ENCODE measurements around the gene ETFBKMT. TPM values are rescaled to one million over a fixed set of nuclear protein-coding genes. Genes with fewer than 3 reads are reported as not detected.
"Not testable (repeated sequence)": the region's sequence is repeated elsewhere in the genome, so short reads cannot be mapped to it uniquely, and the experiment has no call there.

Gene ETFBKMT
- polyA plus RNA-seq, 3 donors = 4.8 to 5.3 (median 5.2) TPM

DNA sequence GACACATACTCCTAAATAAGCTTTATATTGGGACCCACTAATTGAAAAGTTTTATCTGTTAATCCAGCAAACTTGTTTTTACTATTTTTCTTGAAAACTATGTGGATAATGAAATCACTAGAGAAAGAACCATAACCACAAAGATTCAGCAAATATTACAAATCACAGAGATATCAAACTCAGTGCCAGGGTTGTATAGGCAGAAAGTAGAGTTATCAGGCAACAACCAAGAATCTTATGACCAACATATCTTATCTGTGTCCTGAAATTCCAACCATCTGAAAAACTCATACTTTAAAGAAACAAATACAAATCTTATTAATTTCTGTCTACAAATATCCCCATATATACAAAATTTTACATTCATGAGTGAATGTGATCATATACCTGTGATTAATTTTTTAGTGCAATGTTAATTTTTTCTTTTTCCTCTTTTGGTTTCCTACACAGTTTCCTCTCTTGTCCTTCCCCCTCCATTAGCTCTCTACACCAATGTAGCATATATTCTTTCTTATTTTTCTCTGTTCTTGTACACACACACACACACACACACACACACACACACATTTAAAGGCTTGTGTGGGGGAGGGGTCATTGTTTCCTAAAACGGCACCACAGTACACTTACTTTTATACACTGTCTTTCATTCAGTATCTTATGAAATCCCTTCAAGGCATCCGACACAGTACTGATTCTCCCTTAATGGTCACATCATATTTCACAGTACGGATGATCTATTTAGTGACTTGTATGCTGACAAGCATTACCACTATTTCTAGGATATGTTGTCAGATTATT is 50.7 kb downstream of the ETFBKMT start:
- DNase-seq (ENCODE audit: extremely low read depth in 1 of 11, low read depth in 9 of 11, low spot score in 4 of 11) = no peak

DNA sequence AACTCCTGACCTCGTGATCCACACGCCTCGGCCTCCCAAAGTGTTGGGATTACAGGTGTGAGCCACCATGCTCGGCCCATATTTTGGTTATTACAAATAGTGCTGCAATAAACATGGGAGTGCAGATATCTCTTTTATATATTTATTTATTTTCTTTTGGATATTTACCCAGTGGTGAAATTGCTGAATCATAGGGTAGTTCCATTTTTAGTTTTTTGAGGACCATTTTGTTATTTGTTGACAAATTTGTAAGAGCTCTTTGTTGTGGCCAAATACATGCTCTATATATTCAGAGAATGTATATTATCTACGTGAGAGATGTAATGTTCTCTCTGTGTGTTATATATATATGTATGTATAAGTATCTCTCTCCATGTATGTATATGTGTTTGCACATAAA is 53.4 kb downstream of the ETFBKMT start:
- DNase-seq (ENCODE audit: extremely low read depth in 1 of 11, low read depth in 9 of 11, low spot score in 4 of 11) = no peak

DNA sequence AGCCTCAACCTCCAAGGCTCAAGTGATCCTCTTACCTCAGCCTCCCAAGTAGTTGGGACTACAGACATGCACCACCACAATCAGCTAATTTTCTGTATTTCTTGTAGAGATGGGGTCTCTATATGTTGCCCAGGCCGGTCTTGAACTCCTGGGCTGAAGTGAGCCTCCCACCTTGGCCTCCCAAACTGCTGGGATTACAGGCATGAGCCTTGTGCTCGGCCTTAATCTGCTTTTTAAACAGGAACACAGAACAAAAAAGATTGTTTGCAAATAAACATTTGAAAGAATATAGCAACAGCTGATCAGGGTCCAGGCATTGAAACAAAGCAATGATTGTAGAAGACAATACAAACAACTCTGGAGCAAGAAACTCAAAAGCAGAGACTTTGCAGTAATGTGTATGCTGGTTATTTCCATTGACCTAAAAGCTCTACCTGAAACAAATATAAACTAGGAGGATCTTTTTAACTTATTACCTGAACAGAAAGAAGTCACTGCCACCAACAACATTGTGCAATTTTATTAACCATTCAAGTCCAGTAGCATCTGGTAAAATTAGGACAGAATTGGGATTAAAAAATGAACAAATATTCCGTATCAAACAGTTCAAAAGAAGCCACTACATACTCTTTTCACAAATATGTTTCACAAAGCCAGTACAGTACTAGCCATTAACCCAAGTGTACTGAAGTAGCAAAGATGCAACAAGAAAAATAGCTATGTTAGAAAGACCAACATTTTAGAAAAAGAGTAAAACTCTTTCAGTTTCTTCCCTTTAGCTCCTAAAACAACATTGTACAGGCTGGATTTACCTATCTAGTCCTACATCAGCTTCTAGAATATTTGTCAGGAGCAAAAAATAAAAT is 55.2 kb downstream of the ETFBKMT start:
- no peak for DNase-seq (ENCODE audit: extremely low read depth in 1 of 11, low read depth in 9 of 11, low spot score in 4 of 11)

DNA sequence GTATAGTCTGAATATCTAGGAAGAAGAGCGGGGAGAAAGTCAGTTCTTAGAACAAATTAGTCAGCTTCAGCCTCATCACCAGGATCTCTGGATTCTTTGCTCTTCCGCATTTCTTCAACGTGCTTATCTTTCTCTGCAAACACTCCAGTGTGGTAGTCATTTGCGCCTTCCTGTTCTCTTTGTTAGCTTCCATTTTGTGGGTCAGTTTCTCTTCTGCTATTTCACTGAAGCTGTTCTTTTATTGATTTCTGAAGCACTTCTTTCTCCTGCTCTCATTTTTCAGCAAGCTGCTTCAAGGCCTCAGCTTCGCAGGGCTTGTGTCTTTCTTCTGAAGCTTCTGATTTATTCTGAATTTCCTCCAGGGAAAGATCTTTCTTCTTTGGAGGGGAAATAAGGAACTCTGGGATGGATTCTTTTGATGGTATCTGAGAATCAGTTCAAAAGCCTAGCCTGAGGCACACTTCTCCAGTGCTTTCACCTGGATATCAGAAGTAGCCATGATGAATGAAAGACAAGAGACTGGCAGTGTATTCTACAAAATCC is 55.9 kb downstream of the ETFBKMT start:
- DNase-seq (ENCODE audit: extremely low read depth in 1 of 11, low read depth in 9 of 11, low spot score in 4 of 11) = no peak

DNA sequence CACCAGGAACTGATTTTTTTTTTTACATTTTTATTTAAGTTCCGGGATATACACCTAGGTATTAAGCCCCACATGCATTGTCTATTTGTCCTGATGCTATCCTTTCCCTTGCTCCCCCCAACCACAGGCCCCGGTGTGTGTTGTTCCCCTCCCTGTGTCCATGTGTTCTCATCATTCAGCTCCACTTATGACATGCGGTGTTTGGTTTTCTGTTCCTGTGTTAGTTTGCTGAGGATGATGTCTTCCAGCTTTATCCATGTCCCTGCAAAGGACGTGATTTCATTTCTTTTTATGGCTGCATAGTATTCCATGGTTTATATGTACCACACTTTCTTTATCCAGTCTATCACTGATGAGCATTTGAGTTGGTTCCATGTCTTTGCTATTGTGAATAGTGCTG is 57.5 kb downstream of the ETFBKMT start:
- not testable (repeated sequence) for DNase-seq (ENCODE audit: extremely low read depth in 1 of 11, low read depth in 9 of 11, low spot score in 4 of 11)

DNA sequence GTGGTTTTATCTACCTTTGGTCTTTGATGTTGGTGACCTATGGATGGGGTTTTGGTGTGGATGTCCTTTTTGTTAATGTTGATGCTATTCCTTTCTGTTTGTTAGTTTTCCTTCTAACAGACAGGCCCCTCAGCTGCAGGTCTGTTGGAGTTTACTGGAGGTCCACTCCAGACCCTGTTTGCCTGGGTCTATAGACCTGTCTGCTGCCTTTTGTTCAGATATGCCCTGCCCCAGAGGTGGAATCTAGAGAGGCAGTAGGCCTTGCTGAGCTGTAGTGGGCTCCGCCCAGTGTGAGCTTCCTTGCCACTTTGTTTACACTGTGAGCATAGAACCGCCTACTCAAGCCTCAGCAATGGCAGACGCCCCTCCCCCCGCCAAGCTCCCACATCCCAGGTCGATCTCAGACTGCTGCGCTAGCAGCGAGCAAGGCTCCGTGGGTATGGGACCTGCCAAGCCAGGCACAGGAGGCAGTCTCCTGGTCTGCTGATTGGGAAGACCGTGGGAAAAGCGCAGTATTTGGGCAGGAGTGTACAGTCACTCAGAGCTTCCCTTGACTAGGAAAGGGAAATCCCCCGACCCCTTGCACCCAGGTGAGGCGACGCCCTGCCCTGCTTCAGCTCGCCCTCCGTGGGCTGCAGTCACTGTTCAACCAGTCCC is 59.2 kb downstream of the ETFBKMT start:
- DNase-seq (ENCODE audit: extremely low read depth in 1 of 11, low read depth in 9 of 11, low spot score in 4 of 11) = not testable (repeated sequence)

DNA sequence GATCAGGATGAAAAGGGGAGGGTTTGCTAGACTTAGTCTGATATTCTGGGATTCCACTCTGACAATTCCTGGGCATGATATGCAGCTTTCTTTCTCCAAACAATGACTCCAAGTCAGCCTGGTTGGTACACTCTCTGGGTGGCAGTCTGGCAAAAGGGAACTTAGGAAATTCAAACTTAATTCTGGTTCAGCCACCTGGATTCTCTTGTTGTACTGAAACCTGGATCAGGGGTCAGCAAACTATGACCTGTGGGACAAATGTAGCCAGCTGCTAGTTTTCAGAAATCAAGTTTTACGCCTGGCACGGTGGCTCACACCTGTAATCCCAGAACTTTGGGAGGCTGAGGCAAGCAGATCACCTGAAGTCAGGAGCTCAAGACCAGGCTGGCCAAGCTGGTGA is 63.1 kb downstream of the ETFBKMT start:
- DNase-seq (ENCODE audit: extremely low read depth in 1 of 11, low read depth in 9 of 11, low spot score in 4 of 11) = no peak

Other genes with a start within 250 kb of the ETFBKMT start
- 10 to 100 TPM; 27.7 to 34.2 (median 28.4) TPM for gene DENND5B, start 68.6 kb upstream of the ETFBKMT start, polyA plus RNA-seq (ENCODE audit: insufficient read length in 3 of 3)
- gene AMN1, start 69.3 kb downstream of the ETFBKMT start, polyA plus RNA-seq (ENCODE audit: insufficient read length in 3 of 3) = 10 to 100 TPM; 20.5 to 22.8 (median 21.5) TPM

Data from renal cortex interstitium (tissue), 11 donors.